GM18511 (cell line): ENCODE results near the gene ATXN2.

Experiments
- ATAC-seq: cut with Tn5 transposase; IDR thresholded peaks from one replicate; pipeline ENCODE4 v1.9.1; 2021; ENCODE audit warnings: mild to moderate bottlenecking, moderate library complexity; ENCODE audit not compliant: unreplicated experiment

Gene ATXN2

DNA sequence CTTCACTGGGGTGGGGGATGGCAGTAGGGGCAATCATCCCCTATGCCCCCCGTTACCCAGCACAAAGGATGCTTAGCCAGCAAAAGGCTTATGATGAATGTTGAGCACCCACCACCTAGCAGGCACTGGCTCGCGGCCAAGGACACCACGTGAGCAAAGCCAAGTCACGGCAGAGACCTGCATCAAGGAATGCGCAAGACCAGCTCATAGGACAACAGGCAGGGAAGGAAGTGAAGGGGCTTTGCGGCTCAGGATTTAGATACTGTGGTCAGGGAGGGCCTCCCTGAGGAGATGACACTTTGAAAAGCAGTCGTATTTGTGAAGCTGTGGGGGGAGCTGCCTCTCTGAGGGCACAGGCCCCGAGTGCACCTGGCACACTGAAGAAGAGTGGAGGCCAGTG, 160.6 kb downstream of the ATXN2 start:
- no peak for ATAC-seq

DNA sequence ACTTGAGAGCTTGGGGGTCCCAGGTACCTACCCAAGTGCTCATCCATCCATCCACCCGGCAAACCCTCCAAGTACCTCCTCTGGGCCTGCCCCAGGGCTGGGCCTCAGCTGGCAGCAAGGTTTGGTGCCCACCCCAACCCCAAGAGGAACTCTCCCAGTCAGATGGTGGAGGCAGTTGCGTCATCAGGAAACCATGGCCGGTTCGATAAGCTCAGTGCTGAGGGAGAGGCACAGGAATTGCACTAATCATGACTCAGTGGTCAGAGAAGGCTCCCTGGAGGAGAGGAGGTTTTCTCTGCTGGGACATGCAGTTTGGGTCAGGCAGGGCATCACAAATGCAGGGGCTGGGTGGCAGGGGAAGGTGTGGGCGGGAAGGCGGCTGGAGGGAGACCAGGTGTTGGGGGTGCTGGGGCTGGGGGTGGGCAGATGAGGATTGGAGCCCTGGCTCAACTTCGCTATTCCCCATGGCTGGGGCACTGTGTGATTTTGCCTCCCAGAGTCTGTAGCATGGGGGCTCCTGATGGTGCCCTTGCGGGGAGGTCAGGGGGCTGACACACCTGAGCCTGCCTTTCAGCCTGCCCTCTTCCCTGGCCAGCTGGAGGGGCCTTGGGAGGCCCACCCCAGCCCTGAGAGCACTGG, 161.2 kb downstream of the ATXN2 start:
- no peak for ATAC-seq

DNA sequence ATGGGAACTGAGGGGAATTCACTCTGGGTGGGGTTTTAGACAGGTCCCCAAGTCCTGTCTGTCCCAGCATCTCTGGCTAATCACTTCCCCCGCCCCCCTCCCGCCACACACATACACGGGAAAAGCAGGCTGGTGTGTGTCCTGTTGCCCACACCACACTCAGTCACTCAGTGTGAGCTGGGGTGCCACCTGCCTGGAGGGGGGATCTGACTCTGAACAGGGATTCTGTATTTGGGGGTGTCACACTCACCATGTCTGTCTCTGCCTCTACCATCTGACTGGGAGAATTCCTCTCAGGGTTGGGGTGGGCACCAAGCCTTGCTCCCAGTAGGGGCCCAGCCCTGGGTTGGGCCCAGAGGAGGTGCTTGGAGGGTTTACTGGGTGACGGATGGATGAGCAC, 162.3 kb downstream of the ATXN2 start:
- no peak for ATAC-seq

DNA sequence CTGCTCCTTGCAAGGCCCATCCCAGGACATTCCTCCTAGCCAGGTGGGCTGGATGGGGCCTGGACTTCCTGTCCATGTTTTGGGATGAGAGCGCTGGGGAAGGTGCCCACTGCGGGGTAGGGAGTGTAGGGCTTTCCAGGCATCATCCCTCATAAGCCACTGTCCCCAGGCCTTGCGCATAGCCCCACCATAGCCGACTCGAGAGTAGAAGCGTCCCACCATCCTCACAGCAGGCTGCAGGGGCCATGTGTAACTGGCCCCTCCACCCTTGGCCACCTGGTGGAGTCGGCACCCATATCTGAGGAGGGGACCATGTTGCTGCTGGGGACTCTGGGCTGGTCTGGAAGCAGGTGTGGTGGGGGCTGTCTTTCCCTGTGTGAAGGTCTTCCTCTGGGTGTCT, 162.8 kb downstream of the ATXN2 start:
- ATAC-seq = no peak

GRCh38 chr12:111435661-111436201, 163.4 kb downstream of the ATXN2 start:
- no peak for ATAC-seq

- peak; percentile 80 for ATAC-seq
Observed at GRCh38 chr12:111434680-111435338, 164.3 kb downstream of the ATXN2 start.

GRCh38 chr12:111434049-111434448, 165.1 kb downstream of the ATXN2 start:
- ATAC-seq = no peak

DNA sequence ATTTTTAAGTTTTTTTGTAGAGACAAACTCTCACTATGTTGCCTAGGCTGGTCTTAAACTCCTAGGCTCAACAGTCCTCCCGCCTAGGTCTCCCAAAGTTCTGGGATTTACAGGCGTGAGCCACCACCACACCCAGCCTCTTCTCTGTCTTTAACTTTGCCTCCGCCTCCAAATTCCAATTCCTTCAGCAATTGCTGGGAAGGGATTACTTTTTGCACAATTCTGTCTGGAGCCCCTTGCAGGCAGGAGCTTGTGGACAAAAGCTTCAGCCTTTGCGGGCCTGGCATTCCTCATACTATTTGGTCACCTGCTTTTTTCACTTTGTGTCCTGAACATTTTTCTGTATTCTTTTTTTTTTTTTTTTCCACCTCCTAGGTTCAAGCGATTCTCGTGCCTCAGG, 167.3 kb downstream of the ATXN2 start:
- no peak for ATAC-seq

DNA sequence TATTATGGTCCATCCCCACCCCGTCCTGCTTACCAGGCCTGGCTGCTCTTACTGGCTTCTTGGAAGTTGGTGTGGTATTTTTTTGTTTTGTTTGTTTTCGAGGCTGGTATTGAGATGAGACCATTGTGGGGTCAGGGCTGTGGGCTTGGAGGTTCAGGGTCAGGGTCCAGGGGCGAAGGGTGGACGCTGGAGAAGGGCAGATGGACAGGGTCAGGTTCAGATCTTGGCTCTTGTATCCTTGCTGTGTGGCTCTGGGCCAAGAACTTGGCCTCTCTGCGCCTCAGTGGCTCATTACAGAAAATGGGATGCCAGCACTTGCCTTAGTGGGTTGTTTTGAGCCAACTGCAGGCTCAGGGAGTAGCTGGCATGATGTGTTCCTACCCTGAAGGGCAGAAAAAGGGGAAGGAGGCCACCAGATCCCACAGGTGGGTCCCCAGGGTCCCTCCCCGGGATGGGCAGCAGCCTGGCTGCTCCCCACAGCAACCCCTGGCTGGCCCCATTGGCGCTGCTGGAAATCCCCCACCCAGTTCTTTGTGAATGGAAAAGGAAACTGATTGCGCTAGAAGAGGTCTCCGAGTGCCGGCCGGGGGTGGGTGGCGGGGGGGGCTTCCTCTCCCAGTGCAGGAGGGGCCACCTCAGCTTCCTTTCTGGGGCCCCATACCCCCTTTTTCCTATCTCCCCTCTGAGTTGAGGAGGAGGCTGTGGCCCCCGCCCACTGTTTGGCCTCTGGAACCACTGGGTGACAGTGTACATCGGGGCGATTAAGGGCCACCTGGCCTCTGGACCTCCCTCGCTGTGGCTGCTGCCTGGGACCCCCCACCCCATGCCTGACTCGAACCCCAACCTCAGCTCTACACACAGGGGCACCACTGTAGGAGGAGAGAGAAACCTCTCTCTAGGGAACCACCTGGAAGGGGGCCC, 168.4 kb downstream of the ATXN2 start:
- no peak for ATAC-seq

DNA sequence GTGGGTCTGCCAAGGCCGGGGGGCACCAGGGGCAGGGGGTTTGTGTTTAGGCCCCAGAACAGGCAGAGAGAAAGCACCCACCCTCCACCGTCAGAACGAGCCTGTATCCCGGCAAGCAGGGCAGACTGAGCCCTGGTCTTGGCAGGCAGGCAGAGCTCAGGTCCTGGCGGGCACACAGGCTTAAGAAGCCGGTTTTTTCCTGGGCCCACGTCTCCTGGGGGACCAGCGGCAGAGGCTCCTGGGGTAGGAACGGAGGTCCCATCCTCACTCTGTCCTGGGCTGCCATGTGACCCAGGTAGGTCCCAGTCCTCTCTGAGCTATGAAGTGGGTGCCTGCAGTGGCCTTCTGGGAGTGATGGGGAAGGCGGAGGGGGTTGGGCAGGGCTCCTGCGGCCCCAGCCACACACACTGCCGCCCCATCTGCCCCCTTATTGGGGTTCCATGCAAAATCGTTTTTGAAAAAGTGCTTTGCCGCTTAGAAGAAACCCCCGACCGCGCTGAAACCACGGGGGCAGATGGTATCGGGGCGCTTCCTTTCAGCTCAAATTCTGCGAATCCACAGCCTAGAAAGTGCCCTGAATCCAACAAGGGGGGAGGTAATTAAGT, 169.2 kb downstream of the ATXN2 start:
- peak; percentile 32 for ATAC-seq

- ATAC-seq = no peak
Observed at GRCh38 chr12:111428728-111429175, 170.4 kb downstream of the ATXN2 start.

GRCh38 chr12:111428081-111428727, 170.9 kb downstream of the ATXN2 start:
- ATAC-seq = no peak

DNA sequence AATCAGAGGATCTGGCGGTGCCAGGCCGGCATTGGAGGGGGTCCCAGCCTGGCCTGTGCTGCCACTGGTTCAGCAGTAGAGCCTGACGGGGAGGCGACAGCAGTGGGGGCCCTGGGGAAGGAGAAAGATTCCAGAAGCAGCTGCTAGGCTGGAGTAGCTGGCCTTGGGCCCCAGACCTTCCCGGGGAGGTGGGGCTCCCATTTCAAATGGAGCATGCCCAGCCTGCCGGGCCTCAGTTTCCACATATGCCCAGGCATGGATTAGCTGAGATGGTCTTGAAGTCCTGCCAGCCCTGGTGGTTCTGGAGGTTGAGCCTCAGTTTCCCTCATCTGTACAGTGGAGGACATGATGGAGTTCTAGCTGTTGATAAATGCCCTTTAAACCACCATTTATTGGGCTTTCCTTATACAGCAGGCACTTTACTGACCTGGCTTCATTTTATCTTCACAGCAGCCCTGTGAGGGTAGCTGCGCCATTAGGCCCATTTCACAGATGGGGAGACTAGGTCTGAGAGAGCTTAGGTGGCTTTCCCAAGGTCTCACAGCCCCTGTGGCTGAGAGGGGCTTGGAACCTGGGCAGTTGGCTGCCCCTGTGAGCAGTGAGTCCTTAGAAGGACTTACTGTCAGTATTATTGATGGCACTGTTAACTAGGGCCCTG, 171.6 kb downstream of the ATXN2 start:
- no peak for ATAC-seq

DNA sequence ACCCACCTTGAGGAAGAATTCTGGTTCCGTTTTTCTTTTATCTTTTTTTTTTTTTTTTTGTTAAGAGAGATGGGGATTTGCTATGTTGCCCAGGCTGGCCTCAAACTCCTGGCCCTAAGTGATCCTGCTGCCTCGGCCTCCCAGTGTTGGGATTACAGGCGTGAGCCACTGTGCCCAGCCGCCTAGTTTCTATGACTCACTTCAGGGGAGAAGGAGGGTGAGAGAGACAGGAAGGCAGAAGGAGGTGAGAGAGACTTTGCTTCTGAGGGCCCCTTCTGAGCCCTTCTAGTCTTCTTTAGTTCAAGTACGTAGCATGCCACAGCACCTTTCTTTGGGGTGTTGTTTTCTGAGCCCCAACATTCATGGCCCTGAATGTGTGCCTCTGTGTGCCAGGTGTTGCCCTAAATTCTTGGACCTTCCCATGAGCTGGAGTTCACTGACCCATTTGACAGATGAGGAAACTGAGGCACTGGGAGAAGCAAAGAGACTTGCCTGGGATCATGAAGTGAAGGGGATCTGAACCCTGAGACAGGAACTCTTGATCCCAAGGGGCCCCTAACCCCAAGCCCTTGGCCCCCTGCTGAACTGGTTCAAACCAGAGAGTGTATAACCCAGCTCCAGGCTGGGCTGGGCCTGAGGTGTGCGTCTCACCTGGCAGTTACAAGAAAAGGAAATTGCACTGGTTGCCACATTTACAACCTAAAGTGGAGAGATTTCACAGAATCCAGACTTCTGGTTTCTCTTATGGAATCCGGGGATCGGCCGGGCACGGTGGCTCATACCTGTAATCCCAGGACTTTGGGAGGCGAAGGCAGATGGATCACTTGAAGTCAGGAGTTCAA, 172.6 kb downstream of the ATXN2 start:
- ATAC-seq = no peak

GRCh38 chr12:111425655-111426054, 173.5 kb downstream of the ATXN2 start:
- no peak for ATAC-seq

DNA sequence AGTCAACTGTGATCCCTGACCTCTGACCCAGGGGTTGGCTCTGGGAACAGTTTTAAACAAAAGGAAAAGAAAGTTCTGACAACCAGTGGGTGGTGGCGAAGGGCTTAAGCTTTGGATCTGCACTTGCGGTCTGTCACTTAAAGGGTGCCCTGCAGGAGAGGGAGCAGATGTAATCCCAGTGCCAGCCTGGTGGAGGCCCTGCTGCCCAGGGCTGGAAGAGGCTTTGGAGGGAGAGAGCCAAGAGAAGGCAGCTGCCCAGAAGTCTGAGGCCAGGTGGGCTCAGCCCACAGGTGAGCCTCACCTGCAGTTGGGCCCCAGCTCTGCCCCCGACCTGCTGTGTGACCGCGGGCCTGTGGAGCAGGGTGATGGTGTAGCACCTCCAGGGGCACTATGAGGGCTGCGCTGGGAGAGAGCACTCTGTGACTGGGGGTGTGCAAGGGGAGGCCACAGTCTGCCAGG, 174.3 kb downstream of the ATXN2 start:
- no peak for ATAC-seq

GRCh38 chr12:111424189-111424792, 174.8 kb downstream of the ATXN2 start:
- ATAC-seq = no peak

GRCh38 chr12:111420494-111420893, 178.6 kb downstream of the ATXN2 start:
- no peak for ATAC-seq

- ATAC-seq = no peak
Observed at GRCh38 chr12:111419784-111420183, 179.3 kb downstream of the ATXN2 start.
